Right atrium auricular region (tissue), 2 donors: Measurements from ENCODE around the gene NF2. TPM values are rescaled to one million over a fixed set of nuclear protein-coding genes. Genes with fewer than 3 reads are reported as not detected.

Source experiments
- DNase-seq: peaks from one replicate; pipeline ENCODE4 v3.0.0-alpha.2; 2019; ENCODE audit warnings: low spot score
- H3K27ac ChIP-seq, 2 donors: fragments of 200-600 bp; sonication (generic); 1 replicate in 1 of 2; 2 replicates in 1 of 2; pipeline ENCODE4 v1.5.1; 2016 to 2019
- H3K27me3 ChIP-seq, 2 donors: fragments of 200-600 bp; sonication (generic); one replicate each; pipeline versions ENCODE4 v1.5.1 to v1.6.0; 2017 to 2019
- H3K36me3 ChIP-seq: fragments of 200-600 bp; sonication (generic); one replicate; pipeline ENCODE4 v1.5.1; 2016
- H3K4me1 ChIP-seq, 2 donors: fragments of 200-600 bp; sonication (generic); one replicate each; pipeline versions ENCODE4 v1.5.1 to v1.6.0; 2017 to 2019
- H3K4me3 ChIP-seq, 2 donors: fragments of 200-600 bp; sonication (generic); 1 replicate in 1 of 2; 2 replicates in 1 of 2; pipeline ENCODE4 v1.5.1; 2017 to 2019; ENCODE audit warnings: mild to moderate bottlenecking in 1 of 2, moderate library complexity in 1 of 2
- H3K9me3 ChIP-seq, 2 donors: fragments of 200-600 bp; sonication (generic); one replicate each; pipeline ENCODE4 v1.5.1; 2019
- total RNA-seq, 2 donors: library from RNA; depleted of rRNA; stranded (reverse); fragments of >200 nt; gene quantifications; one replicate each; pipeline ENCODE4 v1.1.0, GENCODE V29; 2016
- TF ChIP-seq, protein P1 (sequence below), 2 donors: fragments of 200-600 bp; sonication (generic); IDR thresholded peaks; one replicate each; pipeline ENCODE4 v1.5.1; 2019; ENCODE audit warnings: antibody characterized with exemption in 2 of 2

Gene NF2
- total RNA-seq, 2 donors from 2014 or later, result 45.8 to 52.5 TPM

DNA sequence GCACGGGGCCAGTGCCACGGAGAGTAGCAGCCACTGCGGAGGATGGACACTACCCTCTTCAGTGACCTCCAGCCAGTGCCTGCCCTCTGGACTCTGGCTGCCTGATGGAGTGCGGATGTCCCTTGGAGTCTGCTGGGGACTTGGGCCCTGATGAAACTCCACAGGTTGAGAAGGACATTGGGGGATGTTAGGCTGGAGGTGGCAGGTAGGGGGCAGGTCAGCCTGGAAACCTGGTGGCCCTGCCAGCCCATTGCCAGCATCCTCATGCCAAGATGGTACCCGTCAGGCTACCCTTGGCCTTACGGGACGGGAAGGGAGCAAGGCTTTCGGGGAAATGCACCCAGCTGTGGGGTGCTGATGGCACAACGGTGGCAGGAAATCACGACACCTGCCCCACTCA is 120.3 kb downstream of the NF2 start:
- Histone ChIP-seq H3K4me3 (no peak overlapping the region), H3K4me1 (peaks cover 0 to 8% of the 10 kb centered on the region in 2 donors), H3K27me3 (peaks cover 0 to 20% of the 10 kb centered on the region in 2 donors), H3K9me3 (no peaks in the 10 kb centered on the region), H3K27ac (no peak overlapping the region), H3K36me3 (no peaks in the 10 kb centered on the region)
- DNase-seq, result no peak
- TF ChIP-seq, protein P1, sequence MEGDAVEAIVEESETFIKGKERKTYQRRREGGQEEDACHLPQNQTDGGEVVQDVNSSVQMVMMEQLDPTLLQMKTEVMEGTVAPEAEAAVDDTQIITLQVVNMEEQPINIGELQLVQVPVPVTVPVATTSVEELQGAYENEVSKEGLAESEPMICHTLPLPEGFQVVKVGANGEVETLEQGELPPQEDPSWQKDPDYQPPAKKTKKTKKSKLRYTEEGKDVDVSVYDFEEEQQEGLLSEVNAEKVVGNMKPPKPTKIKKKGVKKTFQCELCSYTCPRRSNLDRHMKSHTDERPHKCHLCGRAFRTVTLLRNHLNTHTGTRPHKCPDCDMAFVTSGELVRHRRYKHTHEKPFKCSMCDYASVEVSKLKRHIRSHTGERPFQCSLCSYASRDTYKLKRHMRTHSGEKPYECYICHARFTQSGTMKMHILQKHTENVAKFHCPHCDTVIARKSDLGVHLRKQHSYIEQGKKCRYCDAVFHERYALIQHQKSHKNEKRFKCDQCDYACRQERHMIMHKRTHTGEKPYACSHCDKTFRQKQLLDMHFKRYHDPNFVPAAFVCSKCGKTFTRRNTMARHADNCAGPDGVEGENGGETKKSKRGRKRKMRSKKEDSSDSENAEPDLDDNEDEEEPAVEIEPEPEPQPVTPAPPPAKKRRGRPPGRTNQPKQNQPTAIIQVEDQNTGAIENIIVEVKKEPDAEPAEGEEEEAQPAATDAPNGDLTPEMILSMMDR (IDR thresholded peaks at IDR 0.05), result no peak

DNA sequence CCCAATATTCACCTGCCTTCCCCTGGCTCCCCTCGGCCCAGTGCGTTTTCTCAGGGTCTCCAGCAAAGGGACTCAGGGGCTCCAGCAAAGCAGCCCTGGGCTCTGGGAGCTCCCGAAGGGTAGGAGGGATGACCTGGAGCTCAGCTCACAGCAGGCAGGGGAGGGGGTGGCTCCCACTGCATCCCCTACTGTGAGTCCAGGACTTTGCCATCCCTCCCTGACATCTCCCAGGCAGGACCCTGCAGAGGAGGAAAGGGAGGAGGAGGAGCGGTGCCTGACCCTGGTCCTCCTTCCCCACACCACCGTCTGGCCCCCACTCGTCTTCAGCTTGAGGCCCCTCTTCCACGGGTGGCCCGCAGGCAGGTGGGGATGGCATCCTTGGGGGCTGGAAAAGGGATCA is 121.4 kb downstream of the NF2 start:
- H3K27ac ChIP-seq, result no peak overlapping the region
- peaks cover 0 to 13% of the 10 kb centered on the region in 2 donors for H3K27me3 ChIP-seq
- peaks cover 0 to 8% of the 10 kb centered on the region in 2 donors for H3K4me1 ChIP-seq
- no peak overlapping the region for H3K4me3 ChIP-seq
- TF ChIP-seq, protein P1 (IDR thresholded peaks at IDR 0.05), result no peak
- H3K36me3 ChIP-seq, result no peaks in the 10 kb centered on the region
- no peak for DNase-seq
- no peaks in the 10 kb centered on the region for H3K9me3 ChIP-seq

DNA sequence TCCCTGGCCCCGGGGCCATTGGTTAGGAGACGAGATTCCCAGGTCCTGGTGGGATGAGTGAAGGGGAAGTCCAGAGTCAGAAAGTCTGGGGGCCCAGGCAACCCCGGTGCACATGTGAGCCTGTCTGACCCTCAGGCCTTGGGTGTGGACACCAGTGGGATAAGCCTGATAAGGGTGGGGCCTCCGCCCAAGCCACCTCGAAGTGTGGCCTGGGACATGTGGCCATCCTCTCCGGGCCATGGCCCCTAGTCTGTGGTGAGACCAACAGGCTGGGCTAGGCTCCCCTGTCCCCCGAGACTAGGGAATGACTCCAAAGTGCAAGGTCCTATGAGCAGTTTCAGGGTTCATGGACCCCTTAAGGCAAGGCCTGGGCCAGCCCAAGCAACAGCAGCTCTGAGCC is 122.7 kb downstream of the NF2 start:
- TF ChIP-seq, protein P1 (IDR thresholded peaks at IDR 0.05), result no peak
- Histone ChIP-seq H3K27me3 (peaks cover 0 to 4% of the 10 kb centered on the region in 2 donors), H3K9me3 (no peaks in the 10 kb centered on the region), H3K27ac (no peak overlapping the region), H3K4me3 (no peak overlapping the region), H3K36me3 (peaks cover 6% of the 10 kb centered on the region), H3K4me1 (no peaks in the 10 kb centered on the region)
- no peak for DNase-seq

DNA sequence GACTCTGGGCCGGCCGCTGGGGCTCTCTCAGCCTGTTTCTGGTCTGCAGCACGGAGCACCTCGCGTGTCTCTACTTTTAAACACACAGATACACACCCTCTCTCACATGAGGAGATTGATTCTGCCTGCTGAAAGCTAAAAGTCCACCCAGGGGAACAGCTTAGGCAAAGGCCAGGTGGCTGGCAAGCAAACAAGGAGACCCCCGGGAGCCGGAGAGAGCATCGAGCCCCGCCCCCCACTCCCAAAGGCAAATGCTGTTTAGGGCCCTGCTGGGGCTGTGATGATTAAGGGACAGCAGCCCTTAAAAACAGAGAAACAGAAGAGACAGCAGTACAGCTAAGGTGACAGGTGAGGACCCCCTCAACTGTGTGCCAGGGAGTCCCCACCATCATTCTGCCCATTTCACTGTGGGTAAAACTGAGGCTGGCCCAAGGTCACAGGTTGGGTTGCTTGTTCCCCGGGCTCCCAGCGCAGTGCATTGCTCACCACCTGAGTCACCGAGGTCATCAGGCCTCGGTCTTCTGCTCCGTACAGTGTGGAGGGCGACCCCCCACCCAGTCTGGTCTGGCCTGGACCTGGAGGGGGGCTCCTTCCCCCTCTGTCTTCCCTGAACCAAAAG is 123.2 kb downstream of the NF2 start:
- H3K4me3 ChIP-seq, result no peak overlapping the region
- TF ChIP-seq, protein P1 (IDR thresholded peaks at IDR 0.05), result no peak
- no peaks in the 10 kb centered on the region for H3K4me1 ChIP-seq
- no peaks in the 10 kb centered on the region for H3K27me3 ChIP-seq
- no peaks in the 10 kb centered on the region for H3K9me3 ChIP-seq
- H3K27ac ChIP-seq, result no peak overlapping the region
- no peak for DNase-seq
- peaks cover 7% of the 10 kb centered on the region for H3K36me3 ChIP-seq

DNA sequence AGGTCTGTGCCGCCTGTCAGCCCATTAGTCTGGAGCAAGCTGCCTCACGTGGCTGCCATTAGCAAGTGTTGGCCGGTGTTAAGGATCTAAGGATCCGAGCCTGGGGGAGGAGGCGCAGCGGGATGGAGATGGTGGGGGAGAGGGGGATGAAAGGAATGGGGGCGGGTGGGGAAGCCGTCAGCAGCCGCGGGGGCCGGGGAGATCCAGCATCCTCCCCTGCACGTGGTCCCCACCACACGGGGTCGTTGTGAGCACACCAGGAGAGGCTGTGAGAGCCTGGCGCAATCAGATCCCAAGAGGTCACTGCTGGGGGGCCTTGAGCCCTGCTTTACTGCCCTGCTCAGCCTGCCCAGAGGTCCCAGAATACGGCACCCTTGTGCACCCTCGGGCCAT is 123.7 kb downstream of the NF2 start:
- no peaks in the 10 kb centered on the region for H3K27me3 ChIP-seq
- no peaks in the 10 kb centered on the region for H3K9me3 ChIP-seq
- no peaks in the 10 kb centered on the region for H3K4me1 ChIP-seq
- TF ChIP-seq, protein P1 (IDR thresholded peaks at IDR 0.05), result peak in 1 of 2 donors; percentile 52
- DNase-seq, result no peak
- no peak overlapping the region for H3K27ac ChIP-seq
- peaks cover 7% of the 10 kb centered on the region for H3K36me3 ChIP-seq
- H3K4me3 ChIP-seq, result no peak overlapping the region

DNA sequence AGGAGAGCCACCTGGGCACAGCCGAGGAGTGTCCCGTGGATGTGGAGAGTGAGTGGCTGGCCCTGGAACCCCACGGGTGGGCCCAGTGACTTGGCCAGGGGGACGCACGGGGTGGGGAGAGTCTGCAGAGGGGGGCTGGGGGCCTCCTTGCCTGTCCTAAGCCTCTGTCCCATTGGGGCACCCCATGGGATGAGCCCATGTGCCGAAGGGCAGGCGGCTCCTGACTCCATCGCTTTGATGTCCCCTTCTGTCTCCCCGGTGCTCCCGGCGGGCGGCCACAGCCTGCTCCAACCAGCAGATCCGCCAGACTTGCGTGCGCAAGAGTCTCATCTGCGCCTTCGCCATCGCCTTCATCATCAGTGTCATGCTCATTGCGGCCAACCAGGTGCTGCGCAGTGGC is 125.7 kb downstream of the NF2 start:
- TF ChIP-seq, protein P1 (IDR thresholded peaks at IDR 0.05), result no peak
- Histone ChIP-seq H3K4me1 (no peaks in the 10 kb centered on the region), H3K36me3 (peaks cover 7% of the 10 kb centered on the region), H3K9me3 (no peaks in the 10 kb centered on the region), H3K27ac (no peak overlapping the region), H3K4me3 (no peak overlapping the region), H3K27me3 (no peaks in the 10 kb centered on the region)
- no peak for DNase-seq
